NCI-H2196 treated with DMSO at 0.1 percent for 48 hours (cell line): ENCODE data around the gene PERM1.

Experiments used
- DNase-seq: peaks from one replicate; lab custom pipeline; 2025; ENCODE audit not compliant: unreplicated experiment; lab: John Stamatoyannopoulos, UW

The PERM1 gene

GRCh38 chr1:966135-966703 is 15.7 kb downstream of the PERM1 start, which contains the start of gene PLEKHN1:
Gene PLEKHN1, plus strand, starts transcription at chr1:966482. Its CDS starts 50 bp downstream, at chr1:966532.
- no peak for DNase-seq

GRCh38 chr1:965526-966134 is 16.3 kb downstream of the PERM1 start:
- DNase-seq, result no peak

- no peak for DNase-seq
Observed at GRCh38 chr1:964691-965525, 17.0 kb downstream of the PERM1 start.

GRCh38 chr1:963746-964525 is 18.0 kb downstream of the PERM1 start:
- DNase-seq, result no peak

GRCh38 chr1:963301-963651 is 18.6 kb downstream of the PERM1 start:
- no peak for DNase-seq

GRCh38 chr1:962381-963300 is 19.3 kb downstream of the PERM1 start:
- DNase-seq, result no peak

GRCh38 chr1:961132-961669 is 20.7 kb downstream of the PERM1 start:
- no peak for DNase-seq

GRCh38 chr1:960363-961131 is 21.3 kb downstream of the PERM1 start, which contains the start of gene KLHL17:
Gene KLHL17, plus strand, starts transcription at chr1:960584. Its CDS starts 110 bp downstream, at chr1:960694.
- peak; percentile 19 for DNase-seq

- no peak for DNase-seq
Observed at GRCh38 chr1:959731-960362, 22.0 kb downstream of the PERM1 start.

GRCh38 chr1:958823-959730 is 22.8 kb downstream of the PERM1 start, which contains the start of gene NOC2L:
Gene NOC2L, minus strand, starts transcription at chr1:959256. Its CDS starts 16 bp downstream, at chr1:959240.
- peak; percentile 60 for DNase-seq

- no peak for DNase-seq
Observed at GRCh38 chr1:956636-957035, 25.3 kb downstream of the PERM1 start.

- no peak for DNase-seq
Observed at GRCh38 chr1:955474-955873, 26.4 kb downstream of the PERM1 start.

- no peak for DNase-seq
Observed at GRCh38 chr1:954927-955326, 27.0 kb downstream of the PERM1 start.

GRCh38 chr1:953524-954320 is 28.2 kb downstream of the PERM1 start:
- no peak for DNase-seq

GRCh38 chr1:952603-953002 is 29.3 kb downstream of the PERM1 start:
- DNase-seq, result no peak

- no peak for DNase-seq
Observed at GRCh38 chr1:952201-952600, 29.7 kb downstream of the PERM1 start.

- DNase-seq, result no peak
Observed at GRCh38 chr1:951364-951763, 30.5 kb downstream of the PERM1 start.
